Esophagus muscularis mucosa (tissue), 4 donors: Measurements from ENCODE around the gene TMTC2. TPM values are rescaled to one million over a fixed set of nuclear protein-coding genes. Genes with fewer than 3 reads are reported as not detected.

ENCODE experiments used
- DNase-seq: peaks from one replicate; pipeline ENCODE4 v3.0.0-alpha.2; 2017; ENCODE audit errors: extremely low spot score
- H3K27ac ChIP-seq, 4 donors: fragments of 200-600 bp; sonication (generic); replicated peaks in 1 of 4; 1 replicate in 3 of 4; 2 replicates in 1 of 4; pipeline ENCODE4 v1.5.1; 2016 to 2019; ENCODE audit warnings: mild to moderate bottlenecking in 1 of 4
- H3K27me3 ChIP-seq, 4 donors: fragments of 200-600 bp; sonication (generic); one replicate each; pipeline versions ENCODE4 v1.5.1 to v1.6.0; 2016 to 2019
- H3K36me3 ChIP-seq, 4 donors: fragments of 200-600 bp; sonication (generic); one replicate each; pipeline ENCODE4 v1.5.1; 2016 to 2019
- H3K4me1 ChIP-seq, 4 donors: fragments of 200-600 bp; sonication (generic); one replicate each; pipeline ENCODE4 v1.5.1; 2016 to 2019
- H3K4me3 ChIP-seq, 4 donors: fragments of 200-600 bp; sonication (generic); 1 replicate in 2 of 4; 2 replicates in 2 of 4; pipeline ENCODE4 v1.5.1; 2016 to 2019; ENCODE audit warnings: mild to moderate bottlenecking in 4 of 4, moderate library complexity in 1 of 4
- H3K9me3 ChIP-seq, 4 donors: fragments of 200-600 bp; sonication (generic); 1 replicate in 3 of 4; 2 replicates in 1 of 4; pipeline ENCODE4 v1.5.1; 2016 to 2019
- EP300 ChIP-seq: sonication (generic); formaldehyde crosslinking; IDR thresholded peaks from one replicate; pipeline ENCODE4 v1.6.1; 2017; ENCODE audit warnings: antibody characterized with exemption
- POLR2A ChIP-seq: fragments of 450-650 bp; IDR thresholded peaks from one replicate; pipeline ENCODE4 v1.6.1; 2017; ENCODE audit warnings: antibody characterized with exemption, moderate library complexity, mild to moderate bottlenecking, low read depth
- POLR2AphosphoS5 ChIP-seq, 2 donors: sonication (generic); formaldehyde crosslinking; IDR thresholded peaks; one replicate each; pipeline ENCODE4 v1.6.1; 2017; ENCODE audit warnings: antibody characterized with exemption in 2 of 2
- WGBS: methylation state at CpG from one replicate; pipeline ENCODE4 v1.1.5; 2018; 5-methylcytosine and 5-hydroxymethylcytosine counted together
- intact Hi-C: fragments of 100-400 bp; cut with DNase I; formaldehyde crosslinking; loops from one replicate; pipeline ENCODE4 v1.15.1; 2023
- small RNA-seq, 3 donors: library from RNA; depleted of rRNA; stranded (forward); fragments of <200 nt; gene quantifications; one replicate each; pipeline ENCODE3, GENCODE V24; 2016
- total RNA-seq, 4 donors: library from RNA; depleted of rRNA; stranded (reverse); fragments of >200 nt; gene quantifications; one replicate each; pipeline versions ENCODE4 v1.1.0 to v1.2.1, GENCODE V29; 2016
- TF ChIP-seq, protein P1 (sequence below), 3 experiments: fragments of 200-600 bp in 2 of 3; fragments of 450-650 bp in 1 of 3; sonication (generic) in 2 of 3; IDR thresholded peaks; one replicate each; pipeline ENCODE4 v1.5.1; 2017 to 2019; ENCODE audit warnings: antibody characterized with exemption in 3 of 3, mild to moderate bottlenecking in 2 of 3, moderate library complexity in 1 of 3

The TMTC2 gene
- total RNA-seq, 4 donors from 2014 or later, result 4.7 to 8.7 (median 7.3) TPM

DNA sequence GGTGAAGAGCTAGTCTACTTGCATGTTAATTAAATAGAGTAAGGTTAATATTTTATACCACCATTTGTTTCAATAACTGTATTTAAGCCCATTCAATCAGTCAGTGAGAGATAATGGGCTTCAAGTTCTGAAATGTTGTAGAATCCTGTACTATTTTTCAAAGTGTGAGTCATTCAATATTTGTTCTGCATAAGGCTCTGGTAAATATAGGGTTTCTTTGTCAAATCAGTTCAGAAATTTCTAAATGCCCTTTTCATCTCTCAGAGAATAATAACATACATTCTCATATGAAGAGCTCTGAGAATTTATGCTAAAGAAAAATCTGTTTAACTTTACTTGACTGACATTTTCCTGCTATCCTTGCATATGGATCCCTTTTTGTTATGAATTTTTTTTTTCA, 493.3 kb downstream of the TMTC2 start:
- Histone ChIP-seq H3K36me3 (no peaks in the 10 kb centered on the region), H3K4me1 (no peaks in the 10 kb centered on the region), H3K27ac (no peak overlapping the region), H3K4me3 (no peak overlapping the region), H3K9me3 (no peaks in the 10 kb centered on the region), H3K27me3 (no peaks in the 10 kb centered on the region)
- TF ChIP-seq, protein P1, sequence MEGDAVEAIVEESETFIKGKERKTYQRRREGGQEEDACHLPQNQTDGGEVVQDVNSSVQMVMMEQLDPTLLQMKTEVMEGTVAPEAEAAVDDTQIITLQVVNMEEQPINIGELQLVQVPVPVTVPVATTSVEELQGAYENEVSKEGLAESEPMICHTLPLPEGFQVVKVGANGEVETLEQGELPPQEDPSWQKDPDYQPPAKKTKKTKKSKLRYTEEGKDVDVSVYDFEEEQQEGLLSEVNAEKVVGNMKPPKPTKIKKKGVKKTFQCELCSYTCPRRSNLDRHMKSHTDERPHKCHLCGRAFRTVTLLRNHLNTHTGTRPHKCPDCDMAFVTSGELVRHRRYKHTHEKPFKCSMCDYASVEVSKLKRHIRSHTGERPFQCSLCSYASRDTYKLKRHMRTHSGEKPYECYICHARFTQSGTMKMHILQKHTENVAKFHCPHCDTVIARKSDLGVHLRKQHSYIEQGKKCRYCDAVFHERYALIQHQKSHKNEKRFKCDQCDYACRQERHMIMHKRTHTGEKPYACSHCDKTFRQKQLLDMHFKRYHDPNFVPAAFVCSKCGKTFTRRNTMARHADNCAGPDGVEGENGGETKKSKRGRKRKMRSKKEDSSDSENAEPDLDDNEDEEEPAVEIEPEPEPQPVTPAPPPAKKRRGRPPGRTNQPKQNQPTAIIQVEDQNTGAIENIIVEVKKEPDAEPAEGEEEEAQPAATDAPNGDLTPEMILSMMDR (IDR thresholded peaks at IDR 0.05), result no peak
- TF ChIP-seq POLR2AphosphoS5 (IDR thresholded peaks at IDR 0.05) (no peak), POLR2A (no peak), EP300 (no peak)
- intact Hi-C loops, result no loop called here
- no peak for DNase-seq

DNA sequence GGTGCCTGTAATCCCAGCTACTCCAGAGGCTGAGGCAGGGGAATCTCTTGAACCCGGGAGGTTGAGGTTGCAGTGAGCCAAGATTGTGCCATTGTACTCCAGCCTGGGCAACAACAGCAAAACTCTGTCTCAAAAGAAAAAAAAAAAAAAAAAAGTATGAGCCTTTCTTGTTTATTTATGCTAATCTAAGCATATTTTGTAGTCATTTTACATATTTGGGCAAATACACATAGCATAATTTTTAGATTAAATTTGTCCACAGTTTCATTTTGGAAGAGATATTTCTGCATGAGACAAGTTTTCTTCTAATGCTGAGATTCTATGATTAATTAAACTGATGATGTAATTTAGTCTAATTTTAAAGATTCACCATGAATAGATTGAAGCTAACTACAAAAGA, 494.4 kb downstream of the TMTC2 start:
- H3K36me3 ChIP-seq, result no peaks in the 10 kb centered on the region
- no peaks in the 10 kb centered on the region for H3K27me3 ChIP-seq
- intact Hi-C loops, result no loop called here
- 100% methylated on average over 1 of the region's 1 CpG for WGBS
- no peaks in the 10 kb centered on the region for H3K9me3 ChIP-seq
- TF ChIP-seq POLR2AphosphoS5 (IDR thresholded peaks at IDR 0.05) (no peak), POLR2A (no peak), EP300 (no peak)
- TF ChIP-seq, protein P1 (IDR thresholded peaks at IDR 0.05), result no peak
- H3K4me1 ChIP-seq, result peaks cover 0 to 5% (median 0%) of the 10 kb centered on the region in 4 donors
- no peak overlapping the region for H3K4me3 ChIP-seq
- H3K27ac ChIP-seq, result no peak overlapping the region
- no peak for DNase-seq

DNA sequence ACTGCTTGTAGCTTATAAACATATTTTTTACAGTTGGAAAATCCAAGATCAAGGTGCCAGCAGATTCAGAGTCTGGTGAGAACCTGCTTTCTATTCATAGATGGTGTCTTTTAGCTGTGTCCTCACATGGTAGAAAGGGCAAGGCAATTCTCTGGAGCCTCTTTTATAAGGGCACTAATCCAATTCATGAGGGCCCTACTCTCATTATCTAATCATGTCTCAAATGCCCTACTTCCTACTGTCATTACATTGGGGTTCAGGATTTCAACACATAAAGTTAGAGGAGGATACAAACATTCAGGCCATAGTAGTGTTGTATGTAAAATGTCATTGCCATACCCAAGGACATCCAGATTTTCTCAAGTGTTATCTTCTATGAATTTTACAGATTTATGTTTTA, 496.4 kb downstream of the TMTC2 start:
- Histone ChIP-seq H3K27ac (no peak overlapping the region), H3K9me3 (no peaks in the 10 kb centered on the region), H3K4me3 (no peak overlapping the region), H3K36me3 (no peaks in the 10 kb centered on the region), H3K27me3 (no peaks in the 10 kb centered on the region), H3K4me1 (peaks cover 0 to 5% (median 0%) of the 10 kb centered on the region in 4 donors)
- TF ChIP-seq POLR2A (no peak), POLR2AphosphoS5 (IDR thresholded peaks at IDR 0.05) (no peak), EP300 (no peak)
- TF ChIP-seq, protein P1 (IDR thresholded peaks at IDR 0.05), result no peak
- no peak for DNase-seq
- intact Hi-C loops, result no loop called here

Small RNA genes within 50 kb of the gene (small RNA-seq; reads per million reads assigned to genes)
- 0 reads per million in 3 donors for gene RNU6-977P
